Ectodermal cell (in vitro differentiated cells): ENCODE data around the gene CACNA1H.

Source experiments
- H3K27ac ChIP-seq: 2 replicates; pipeline ENCODE4 v1.7.0; 2013; ENCODE audit warnings: mild to moderate bottlenecking, low read depth, low read length; ENCODE audit not compliant: insufficient read depth, poor library complexity, severe bottlenecking
- H3K27me3 ChIP-seq: 2 replicates; pipeline ENCODE4 v1.7.0; 2013; ENCODE audit warnings: mild to moderate bottlenecking, low read length; ENCODE audit not compliant: insufficient read depth, control insufficient read depth, poor library complexity, severe bottlenecking
- H3K36me3 ChIP-seq: one replicate; pipeline ENCODE4 v1.7.0; 2013; ENCODE audit warnings: low read length; ENCODE audit not compliant: control insufficient read depth, insufficient read depth
- H3K4me1 ChIP-seq: one replicate; pipeline ENCODE4 v1.7.0; 2013; ENCODE audit warnings: low read length; ENCODE audit not compliant: control insufficient read depth, insufficient read depth
- H3K4me3 ChIP-seq: 2 replicates; pipeline ENCODE4 v1.7.0; 2013; ENCODE audit warnings: low read depth, low read length, control low read depth; ENCODE audit not compliant: insufficient read depth
- H3K9me3 ChIP-seq: 2 replicates; pipeline ENCODE4 v1.7.0; 2013; ENCODE audit warnings: mild to moderate bottlenecking, low read length, moderate library complexity; ENCODE audit not compliant: control insufficient read depth
- WGBS, 2 experiments: methylation state at CpG; one replicate each; pipeline ENCODE4 v1.1.7; 2013; ENCODE audit warnings: missing lambda C conversion rate in 2 of 2; 5-methylcytosine and 5-hydroxymethylcytosine counted together

Gene CACNA1H

GRCh38 chr16:1218061-1218929 lies 65.4 kb downstream of the CACNA1H start:
- WGBS, 2 experiments: 95% methylated on average over 49 of the region's 49 CpGs
- no peak overlapping the region for H3K27ac ChIP-seq

GRCh38 chr16:1218930-1219611 lies 66.2 kb downstream of the CACNA1H start:
- 93 to 94% methylated on average over 24 of the region's 24 CpGs for WGBS, 2 experiments

More at GRCh38 chr16:1218061-1218929, 65.4 kb downstream of the CACNA1H start:
- no peaks in the 10 kb centered on the region for H3K27me3 ChIP-seq
- no peak overlapping the region for H3K4me3 ChIP-seq
- H3K36me3 ChIP-seq: peaks cover 14% of the 10 kb centered on the region
- no peaks in the 10 kb centered on the region for H3K4me1 ChIP-seq
- no peaks in the 10 kb centered on the region for H3K9me3 ChIP-seq

GRCh38 chr16:1220098-1220728 lies 67.3 kb downstream of the CACNA1H start:
- no peaks in the 10 kb centered on the region for H3K36me3 ChIP-seq
- 95% methylated on average over 55 of the region's 55 CpGs for WGBS, 2 experiments
- H3K27me3 ChIP-seq: no peaks in the 10 kb centered on the region
- H3K27ac ChIP-seq: no peak overlapping the region
- H3K4me3 ChIP-seq: no peak overlapping the region
- H3K9me3 ChIP-seq: no peaks in the 10 kb centered on the region
- no peaks in the 10 kb centered on the region for H3K4me1 ChIP-seq

More at GRCh38 chr16:1218930-1219611, 66.2 kb downstream of the CACNA1H start:
- Histone ChIP-seq H3K4me3 (no peak overlapping the region), H3K27ac (no peak overlapping the region), H3K36me3 (peaks cover 7% of the 10 kb centered on the region), H3K4me1 (no peaks in the 10 kb centered on the region), H3K9me3 (no peaks in the 10 kb centered on the region), H3K27me3 (no peaks in the 10 kb centered on the region)

- Histone ChIP-seq H3K27ac (no peak overlapping the region), H3K36me3 (no peaks in the 10 kb centered on the region), H3K9me3 (no peaks in the 10 kb centered on the region), H3K4me3 (no peak overlapping the region), H3K4me1 (no peaks in the 10 kb centered on the region), H3K27me3 (no peaks in the 10 kb centered on the region)
- WGBS, 2 experiments: 93 to 94% methylated on average over 48 of the region's 48 CpGs
Measured at GRCh38 chr16:1220841-1221627, 68.1 kb downstream of the CACNA1H start.

- WGBS, 2 experiments: 94 to 95% methylated on average over 40 of the region's 40 CpGs
- no peaks in the 10 kb centered on the region for H3K36me3 ChIP-seq
Measured at GRCh38 chr16:1221628-1222552, 69.0 kb downstream of the CACNA1H start.

GRCh38 chr16:1222553-1223354 lies 69.8 kb downstream of the CACNA1H start:
- Histone ChIP-seq H3K36me3 (no peaks in the 10 kb centered on the region), H3K9me3 (no peaks in the 10 kb centered on the region), H3K27me3 (no peaks in the 10 kb centered on the region), H3K4me1 (peaks cover 3% of the 10 kb centered on the region), H3K4me3 (no peak overlapping the region), H3K27ac (no peak overlapping the region)
- WGBS, 2 experiments: 88 to 89% methylated on average over 25 of the region's 25 CpGs

More at GRCh38 chr16:1221628-1222552, 69.0 kb downstream of the CACNA1H start:
- H3K27ac ChIP-seq: no peak overlapping the region
- no peaks in the 10 kb centered on the region for H3K9me3 ChIP-seq
- peaks cover 3% of the 10 kb centered on the region for H3K4me1 ChIP-seq
- no peak overlapping the region for H3K4me3 ChIP-seq
- H3K27me3 ChIP-seq: no peaks in the 10 kb centered on the region

GRCh38 chr16:1223355-1224214 lies 70.7 kb downstream of the CACNA1H start:
- Histone ChIP-seq H3K36me3 (no peaks in the 10 kb centered on the region), H3K9me3 (no peaks in the 10 kb centered on the region), H3K27ac (no peak overlapping the region), H3K4me1 (peaks cover 3% of the 10 kb centered on the region), H3K27me3 (no peaks in the 10 kb centered on the region), H3K4me3 (no peak overlapping the region)
- WGBS, 2 experiments: 94% methylated on average over 38 of the region's 38 CpGs

- Histone ChIP-seq H3K9me3 (no peaks in the 10 kb centered on the region), H3K4me3 (no peak overlapping the region), H3K4me1 (peaks cover 3% of the 10 kb centered on the region), H3K27ac (no peak overlapping the region), H3K36me3 (no peaks in the 10 kb centered on the region), H3K27me3 (no peaks in the 10 kb centered on the region)
- WGBS, 2 experiments: 92% methylated on average over 9 of the region's 9 CpGs
Measured at GRCh38 chr16:1224558-1224957, 71.7 kb downstream of the CACNA1H start.
